Hepatocyte (in vitro differentiated cells): ENCODE data around the gene COBL. TPM values are rescaled to one million over a fixed set of nuclear protein-coding genes. Genes with fewer than 3 reads are reported as not detected.

Experiments
- DNase-seq: peaks from one replicate; pipeline ENCODE4 v3.0.0-alpha.2; 2016; ENCODE audit warnings: low spot score
- H2AFZ ChIP-seq: fragments of 200-600 bp; sonication (generic); 2 replicates; pipeline ENCODE4 v1.6.0; 2016; ENCODE audit warnings: antibody characterized with exemption, mild to moderate bottlenecking
- H3K27ac ChIP-seq: fragments of 200-600 bp; sonication (generic); 2 replicates; pipeline ENCODE4 v1.5.1; 2016; ENCODE audit warnings: mild to moderate bottlenecking
- H3K27me3 ChIP-seq: fragments of 200-600 bp; sonication (generic); 2 replicates; pipeline ENCODE4 v1.6.1; 2016
- H3K36me3 ChIP-seq: fragments of 200-600 bp; sonication (generic); replicated peaks from 2 replicates; pipeline ENCODE4 v1.5.1; 2016; ENCODE audit warnings: low read depth; ENCODE audit not compliant: insufficient read depth
- H3K4me1 ChIP-seq: fragments of 200-600 bp; sonication (generic); 2 replicates; pipeline ENCODE4 v1.5.1; 2016; ENCODE audit warnings: mild to moderate bottlenecking, moderate library complexity; ENCODE audit not compliant: insufficient read depth
- H3K4me2 ChIP-seq: fragments of 200-600 bp; sonication (generic); 2 replicates; pipeline ENCODE4 v1.6.0; 2016
- H3K4me3 ChIP-seq: fragments of 200-600 bp; sonication (generic); 2 replicates; pipeline ENCODE4 v1.5.1; 2016; ENCODE audit warnings: mild to moderate bottlenecking
- H3K79me2 ChIP-seq: fragments of 200-600 bp; sonication (generic); 2 replicates; pipeline ENCODE4 v1.6.0; 2017; ENCODE audit warnings: mild to moderate bottlenecking
- H3K9me2 ChIP-seq: fragments of 200-600 bp; sonication (generic); replicated peaks from 2 replicates; pipeline ENCODE4 v1.6.0; 2017; ENCODE audit warnings: mild to moderate bottlenecking; ENCODE audit not compliant: insufficient read depth
- H3K9me3 ChIP-seq: fragments of 200-600 bp; sonication (generic); 2 replicates; pipeline ENCODE4 v1.5.1; 2016; ENCODE audit warnings: low read depth, mild to moderate bottlenecking
- H4K20me1 ChIP-seq: fragments of 200-600 bp; sonication (generic); 2 replicates; pipeline ENCODE4 v1.6.0; 2016; ENCODE audit warnings: mild to moderate bottlenecking; ENCODE audit not compliant: insufficient read depth, poor library complexity, severe bottlenecking
- EZH2 ChIP-seq: fragments of 200-600 bp; sonication (generic); IDR thresholded peaks from 2 replicates; pipeline ENCODE4 v1.6.1; 2016; ENCODE audit warnings: antibody characterized with exemption, mild to moderate bottlenecking, borderline replicate concordance
- EZH2phosphoT487 ChIP-seq: fragments of 200-600 bp; sonication (generic); IDR thresholded peaks from one replicate; pipeline ENCODE4 v1.6.1; 2018; ENCODE audit warnings: antibody characterized with exemption, mild to moderate bottlenecking, low read depth, moderate library complexity; ENCODE audit not compliant: unreplicated experiment, severe bottlenecking
- WGBS: methylation state at CpG from one replicate; pipeline ENCODE4 v1.1.6; 2016; ENCODE audit warnings: low lambda C conversion rate; ENCODE audit errors: missing lambda C conversion rate; 5-methylcytosine and 5-hydroxymethylcytosine counted together
- polyA plus RNA-seq: library from polyadenylated mRNA; unstranded; fragments of >200 nt; fragmentation: Nextera tagmentation; extraction: Ambion mirVana; gene quantifications from 2 replicates; pipeline ENCODE4 v1.2.1, GENCODE V29; 2016
- total RNA-seq: library from RNA; depleted of rRNA; stranded (reverse); fragments of >200 nt; gene quantifications from 2 replicates; pipeline ENCODE4 v1.2.3, GENCODE V29; 2014
- TF ChIP-seq, protein P1 (sequence below): fragments of 200-600 bp; sonication (generic); IDR thresholded peaks from 2 replicates; pipeline ENCODE4 v1.5.1; 2016; ENCODE audit warnings: antibody characterized with exemption, mild to moderate bottlenecking; ENCODE audit not compliant: poor library complexity

The COBL gene
- total and polyA plus RNA-seq, 2 experiments from 2014 or later: 7.8 to 20.5 TPM

DNA sequence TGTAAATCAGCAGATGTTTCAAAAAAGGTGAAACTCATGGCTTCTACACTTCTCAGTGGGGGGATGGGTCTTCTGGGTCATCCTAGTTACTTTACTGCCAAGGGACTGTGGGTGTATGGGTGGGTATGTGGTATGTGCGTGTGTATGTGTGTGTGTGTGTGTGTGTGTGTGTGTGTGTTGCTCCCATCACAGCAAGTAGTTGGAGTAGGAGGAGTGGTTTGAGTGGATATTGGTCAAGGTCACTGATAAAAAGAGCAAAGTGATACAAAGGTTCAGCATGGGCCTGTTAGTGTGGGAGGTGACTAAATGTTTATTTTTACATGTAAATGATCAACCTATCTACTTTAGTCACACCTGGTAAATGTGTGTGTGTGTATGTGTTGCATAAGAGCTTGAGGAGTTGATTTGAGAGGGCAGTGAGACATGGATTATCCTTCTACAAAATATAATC, 11.8 kb upstream of the COBL start:
- Histone ChIP-seq H3K9me3 (no peaks in the 10 kb centered on the region), H3K27me3 (no peaks in the 10 kb centered on the region), H3K36me3 (no peaks in the 10 kb centered on the region), H2AFZ (no peak overlapping the region), H3K9me2 (no peaks in the 10 kb centered on the region), H4K20me1 (no peaks in the 10 kb centered on the region), H3K4me1 (no peaks in the 10 kb centered on the region), H3K79me2 (no peaks in the 10 kb centered on the region), H3K4me2 (no peak overlapping the region), H3K27ac (peak overlapping the region; percentile 73), H3K4me3 (no peak overlapping the region)
- DNase-seq: peak; percentile 68
- TF ChIP-seq, protein P1, sequence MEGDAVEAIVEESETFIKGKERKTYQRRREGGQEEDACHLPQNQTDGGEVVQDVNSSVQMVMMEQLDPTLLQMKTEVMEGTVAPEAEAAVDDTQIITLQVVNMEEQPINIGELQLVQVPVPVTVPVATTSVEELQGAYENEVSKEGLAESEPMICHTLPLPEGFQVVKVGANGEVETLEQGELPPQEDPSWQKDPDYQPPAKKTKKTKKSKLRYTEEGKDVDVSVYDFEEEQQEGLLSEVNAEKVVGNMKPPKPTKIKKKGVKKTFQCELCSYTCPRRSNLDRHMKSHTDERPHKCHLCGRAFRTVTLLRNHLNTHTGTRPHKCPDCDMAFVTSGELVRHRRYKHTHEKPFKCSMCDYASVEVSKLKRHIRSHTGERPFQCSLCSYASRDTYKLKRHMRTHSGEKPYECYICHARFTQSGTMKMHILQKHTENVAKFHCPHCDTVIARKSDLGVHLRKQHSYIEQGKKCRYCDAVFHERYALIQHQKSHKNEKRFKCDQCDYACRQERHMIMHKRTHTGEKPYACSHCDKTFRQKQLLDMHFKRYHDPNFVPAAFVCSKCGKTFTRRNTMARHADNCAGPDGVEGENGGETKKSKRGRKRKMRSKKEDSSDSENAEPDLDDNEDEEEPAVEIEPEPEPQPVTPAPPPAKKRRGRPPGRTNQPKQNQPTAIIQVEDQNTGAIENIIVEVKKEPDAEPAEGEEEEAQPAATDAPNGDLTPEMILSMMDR: no peak
- no peak for TF ChIP-seq EZH2phosphoT487
- TF ChIP-seq EZH2: no peak
- WGBS: 50% methylated on average over 1 of the region's 1 CpG

- Histone ChIP-seq H3K4me2 (no peak overlapping the region), H3K27ac (no peak overlapping the region), H3K4me1 (no peaks in the 10 kb centered on the region), H3K4me3 (no peak overlapping the region), H3K79me2 (no peaks in the 10 kb centered on the region), H3K36me3 (no peaks in the 10 kb centered on the region), H3K27me3 (no peaks in the 10 kb centered on the region), H2AFZ (no peak overlapping the region), H4K20me1 (no peaks in the 10 kb centered on the region), H3K9me2 (no peaks in the 10 kb centered on the region), H3K9me3 (no peaks in the 10 kb centered on the region)
- no peak for TF ChIP-seq EZH2phosphoT487
- no peak for TF ChIP-seq EZH2
- 53% methylated on average over 6 of the region's 6 CpGs for WGBS
- no peak for DNase-seq
Measured at GRCh38 chr7:51327287-51327717, 10.7 kb upstream of the COBL start.

GRCh38 chr7:51326656-51327286, 10.2 kb upstream of the COBL start:
- no peaks in the 10 kb centered on the region for H4K20me1 ChIP-seq
- no peak overlapping the region for H3K4me3 ChIP-seq
- H3K4me1 ChIP-seq: no peaks in the 10 kb centered on the region
- no peaks in the 10 kb centered on the region for H3K36me3 ChIP-seq
- TF ChIP-seq, protein P1: no peak
- no peak for TF ChIP-seq EZH2
- no peak for TF ChIP-seq EZH2phosphoT487
- no peaks in the 10 kb centered on the region for H3K79me2 ChIP-seq
- H3K9me2 ChIP-seq: no peaks in the 10 kb centered on the region
- H3K27ac ChIP-seq: no peak overlapping the region
- 49% methylated on average over 14 of the region's 14 CpGs for WGBS
- DNase-seq: no peak
- H3K4me2 ChIP-seq: no peak overlapping the region
- no peaks in the 10 kb centered on the region for H3K9me3 ChIP-seq
- no peaks in the 10 kb centered on the region for H3K27me3 ChIP-seq
- H2AFZ ChIP-seq: no peak overlapping the region

DNA sequence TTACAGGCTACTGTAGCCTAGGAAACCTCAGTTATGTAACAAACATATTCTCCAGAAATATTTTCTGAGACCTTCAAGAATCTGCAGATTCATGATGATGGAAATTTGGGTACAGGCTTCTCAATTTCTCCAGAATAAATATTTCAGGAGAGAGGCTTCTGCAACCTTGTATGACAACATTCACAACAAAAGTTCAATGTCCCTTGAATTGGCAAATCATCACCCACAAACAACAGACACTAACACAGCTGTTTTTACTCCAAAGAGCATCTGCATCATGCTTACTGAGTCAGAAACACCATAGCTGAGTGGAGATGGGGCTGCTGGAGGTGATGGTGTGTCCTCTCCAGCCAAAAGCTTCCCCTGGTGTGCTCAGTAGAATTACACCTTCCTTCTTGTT, 9.3 kb upstream of the COBL start:
- no peak for DNase-seq
- Histone ChIP-seq H3K4me3 (no peak overlapping the region), H3K4me1 (no peaks in the 10 kb centered on the region), H3K36me3 (no peaks in the 10 kb centered on the region), H3K9me3 (no peaks in the 10 kb centered on the region), H2AFZ (no peak overlapping the region), H3K27ac (no peak overlapping the region), H4K20me1 (no peaks in the 10 kb centered on the region), H3K4me2 (no peak overlapping the region), H3K9me2 (no peaks in the 10 kb centered on the region), H3K27me3 (no peaks in the 10 kb centered on the region), H3K79me2 (no peaks in the 10 kb centered on the region)
- TF ChIP-seq EZH2phosphoT487: no peak
- TF ChIP-seq, protein P1: no peak
- no peak for TF ChIP-seq EZH2
